Spleen (tissue), 11 donors: ENCODE measurements around the gene PIF1. TPM values are rescaled to one million over a fixed set of nuclear protein-coding genes. Genes with fewer than 3 reads are reported as not detected.

Experiments
- DNase-seq: peaks from one replicate; pipeline ENCODE4 v3.0.0-alpha.2; 2020
- H3K27ac ChIP-seq, 8 donors: fragments of 200-600 bp; sonication (generic) in 7 of 8; 1 replicate in 4 of 8; 2 replicates in 4 of 8; pipeline versions ENCODE4 v1.5.0 to v1.8.0; 2016 to 2021; ENCODE audit warnings: inconsistent platforms in 4 of 8, mild to moderate bottlenecking in 4 of 8, moderate library complexity in 1 of 8
- H3K27me3 ChIP-seq, 7 donors: fragments of 200-600 bp; sonication (generic) in 6 of 7; replicated peaks in 1 of 7; 1 replicate in 4 of 7; 2 replicates in 3 of 7; pipeline versions ENCODE4 v1.5.0 to v1.8.0; 2016 to 2021; ENCODE audit warnings: inconsistent platforms in 3 of 7, mild to moderate bottlenecking in 1 of 7
- H3K36me3 ChIP-seq, 6 donors: fragments of 200-600 bp; sonication (generic) in 5 of 6; 1 replicate in 4 of 6; 2 replicates in 2 of 6; pipeline versions ENCODE4 v1.5.0 to v1.8.0; 2016 to 2021; ENCODE audit warnings: inconsistent platforms in 2 of 6
- H3K4me1 ChIP-seq, 6 donors: fragments of 200-600 bp; sonication (generic) in 5 of 6; 1 replicate in 3 of 6; 2 replicates in 3 of 6; pipeline versions ENCODE4 v1.5.0 to v1.8.0; 2016 to 2021; ENCODE audit warnings: inconsistent platforms in 3 of 6
- H3K4me3 ChIP-seq, 8 donors: fragments of 200-600 bp; sonication (generic) in 7 of 8; 1 replicate in 4 of 8; 2 replicates in 4 of 8; pipeline versions ENCODE4 v1.5.0 to v1.8.0; 2016 to 2021; ENCODE audit warnings: inconsistent platforms in 4 of 8, mild to moderate bottlenecking in 4 of 8, moderate library complexity in 2 of 8
- H3K9me3 ChIP-seq, 8 donors: fragments of 200-600 bp; sonication (generic) in 7 of 8; 1 replicate in 4 of 8; 2 replicates in 4 of 8; pipeline versions ENCODE4 v1.5.0 to v1.8.0; 2016 to 2021; ENCODE audit warnings: inconsistent platforms in 4 of 8
- POLR2A ChIP-seq, 3 donors: fragments of 450-650 bp; IDR thresholded peaks; one replicate each; pipeline ENCODE4 v1.5.1; 2017; ENCODE audit warnings: antibody characterized with exemption in 3 of 3, mild to moderate bottlenecking in 1 of 3
- POLR2AphosphoS5 ChIP-seq, 3 donors: sonication (generic); formaldehyde crosslinking; IDR thresholded peaks; one replicate each; pipeline ENCODE4 v1.5.1; 2017; ENCODE audit warnings: antibody characterized with exemption in 3 of 3
- WGBS, 5 donors: extraction: QIAGEN DNeasy Blood & Tissue Kit in 3 of 5; methylation state at CpG; one replicate each; pipeline versions ENCODE4 v1.1.5 to v1.1.7; 2013 to 2018; 5-methylcytosine and 5-hydroxymethylcytosine counted together
- intact Hi-C: fragments of 100-400 bp; cut with DNase I; formaldehyde crosslinking; loops from one replicate; pipeline ENCODE4 v1.15.0; 2023; ENCODE audit warnings: low total_unique reads
- polyA plus RNA-seq, 3 donors: library from polyadenylated mRNA; stranded (reverse); fragments of 200-250 nt; gene quantifications; one replicate each; pipeline ENCODE4 v1.2.1, GENCODE V29; 2013
- total RNA-seq, 7 donors: library from RNA; depleted of rRNA in 3 of 7; stranded (reverse); fragments of >200 nt in 3 of 7; fragmentation: NEBNext Ultra II Directional in 4 of 7; extraction: Animal tissue kit (Norgen Biotek cat#: 25700) in 4 of 7; gene quantifications; one replicate each; pipeline versions ENCODE4 v1.1.0 to v1.2.1, GENCODE V29; 2016 to 2021
- TF ChIP-seq, protein P1 (sequence below), 11 experiments: fragments of 200-600 bp in 7 of 11; fragments of 450-650 bp in 4 of 11; sonication (generic) in 4 of 11; IDR thresholded peaks in 8 of 11; conservative IDR thresholded peaks in 3 of 11; 1 replicate in 7 of 11; 2 replicates in 4 of 11; pipeline versions ENCODE4 v1.4.0 to v1.8.0; 2016 to 2021; ENCODE audit warnings: antibody characterized with exemption in 11 of 11, inconsistent platforms in 4 of 11, mild to moderate bottlenecking in 1 of 11
- donor health status: healthy with polysubstance abuse.
- donor health status: DM: no; HTN: no; CAD: no; lungs with moderate emphysema.
- donor health status: DM: no; HTN: no; CAD: no.
- donor health status: Bipolar disorder and iron deficiency.
- donor health status: healthy.
- donor health status: DM: no; HTN: no; CAD: no.
- donor health status: DM: yes; HTN: yes; CAD: no.

PIF1 gene
- total and polyA plus RNA-seq, 10 donors, result 3.8 to 10.3 (median 6.8) TPM

DNA sequence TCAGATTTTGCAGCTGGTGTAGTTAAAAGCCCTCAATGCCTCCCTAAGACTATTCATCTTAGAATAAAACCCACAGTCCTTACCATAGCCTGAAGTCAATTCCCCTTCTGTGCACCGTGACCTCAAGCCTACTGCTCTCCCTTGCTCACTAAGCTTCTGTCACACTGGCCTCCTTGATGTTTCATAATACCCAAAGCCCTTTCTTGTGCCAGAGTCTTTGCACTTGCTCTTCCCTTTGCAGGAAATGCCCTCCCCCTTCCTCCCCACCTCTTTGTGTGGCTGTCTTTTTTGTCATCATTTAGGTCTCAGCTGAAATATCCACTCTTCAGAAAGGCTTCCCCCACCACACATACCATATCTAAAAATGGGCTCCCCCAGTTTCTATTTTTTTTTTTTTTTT, 12.1 kb upstream of the PIF1 start:
- TF ChIP-seq, protein P1, sequence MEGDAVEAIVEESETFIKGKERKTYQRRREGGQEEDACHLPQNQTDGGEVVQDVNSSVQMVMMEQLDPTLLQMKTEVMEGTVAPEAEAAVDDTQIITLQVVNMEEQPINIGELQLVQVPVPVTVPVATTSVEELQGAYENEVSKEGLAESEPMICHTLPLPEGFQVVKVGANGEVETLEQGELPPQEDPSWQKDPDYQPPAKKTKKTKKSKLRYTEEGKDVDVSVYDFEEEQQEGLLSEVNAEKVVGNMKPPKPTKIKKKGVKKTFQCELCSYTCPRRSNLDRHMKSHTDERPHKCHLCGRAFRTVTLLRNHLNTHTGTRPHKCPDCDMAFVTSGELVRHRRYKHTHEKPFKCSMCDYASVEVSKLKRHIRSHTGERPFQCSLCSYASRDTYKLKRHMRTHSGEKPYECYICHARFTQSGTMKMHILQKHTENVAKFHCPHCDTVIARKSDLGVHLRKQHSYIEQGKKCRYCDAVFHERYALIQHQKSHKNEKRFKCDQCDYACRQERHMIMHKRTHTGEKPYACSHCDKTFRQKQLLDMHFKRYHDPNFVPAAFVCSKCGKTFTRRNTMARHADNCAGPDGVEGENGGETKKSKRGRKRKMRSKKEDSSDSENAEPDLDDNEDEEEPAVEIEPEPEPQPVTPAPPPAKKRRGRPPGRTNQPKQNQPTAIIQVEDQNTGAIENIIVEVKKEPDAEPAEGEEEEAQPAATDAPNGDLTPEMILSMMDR (IDR thresholded peaks at IDR 0.05 in 8 of 11, conservative IDR thresholded peaks at IDR 0.05 in 3 of 11), result no peak
- TF ChIP-seq POLR2AphosphoS5 (IDR thresholded peaks at IDR 0.05), result peak in 1 of 3 donors; percentile 78
- TF ChIP-seq POLR2A (IDR thresholded peaks at IDR 0.05), result no peak
- intact Hi-C loops, result no loop called here
- Histone ChIP-seq H3K9me3 (no peaks in the 10 kb centered on the region), H3K4me3 (no peak overlapping the region), H3K36me3 (no peaks in the 10 kb centered on the region), H3K27me3 (no peaks in the 10 kb centered on the region), H3K4me1 (peaks cover 15 to 65% (median 47%) of the 10 kb centered on the region in 6 donors), H3K27ac (peak overlapping the region; percentile 42 to 99 (median 83))
- 22 to 58% (median 33%) methylated on average over 1 of the region's 1 CpG for WGBS, 5 donors
- no peak for DNase-seq

DNA sequence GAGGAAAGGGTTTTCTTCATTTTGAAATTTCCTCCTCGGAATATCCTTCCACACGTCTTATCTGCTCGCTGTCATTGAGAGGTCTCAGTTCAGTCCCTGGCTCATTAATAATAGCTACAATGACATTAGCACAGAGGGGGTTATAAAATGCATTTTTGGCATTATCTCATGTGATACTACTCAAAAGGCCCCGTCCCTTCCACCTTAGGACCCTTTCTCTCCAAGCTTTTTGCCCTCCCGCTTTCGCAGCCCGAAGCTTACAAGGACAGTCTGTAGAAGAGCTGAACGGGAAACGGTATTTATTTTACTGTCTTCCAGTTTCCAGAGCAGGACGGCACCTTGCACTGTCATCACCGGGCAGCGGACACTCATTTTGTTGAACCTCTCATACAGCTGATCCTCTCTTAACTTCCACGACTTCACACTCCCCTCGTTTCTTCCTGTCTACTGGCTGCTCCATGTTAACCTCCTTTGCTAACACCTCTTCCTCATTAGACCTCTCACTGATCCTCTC, 10.6 kb upstream of the PIF1 start:
- Histone ChIP-seq H3K4me1 (peaks cover 14 to 61% (median 43%) of the 10 kb centered on the region in 6 donors), H3K4me3 (peak overlapping the region in 2 of 8 donors; percentile 0 to 49)
- WGBS, 5 donors, result 41 to 58% (median 45%) methylated on average over 14 of the region's 14 CpGs

DNA sequence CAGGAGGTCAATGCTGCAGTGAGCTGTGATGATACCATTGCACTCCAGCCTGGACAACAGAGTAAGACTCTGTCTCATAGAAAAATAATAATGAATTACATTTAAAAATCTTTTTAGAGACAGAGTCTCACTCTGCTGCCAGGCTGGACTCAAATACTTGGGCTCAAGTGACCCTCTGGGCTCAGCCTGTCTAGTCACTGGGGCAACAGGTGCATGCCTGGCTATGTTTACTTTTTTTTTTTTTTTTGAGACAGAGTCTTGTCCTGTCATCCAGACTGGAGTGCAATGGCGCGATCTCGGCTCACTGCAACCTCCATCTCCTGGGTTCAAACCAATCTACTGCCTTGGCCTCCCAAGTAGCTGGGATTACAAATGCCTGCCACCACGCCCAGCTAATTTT, 8.2 kb upstream of the PIF1 start:
- TF ChIP-seq POLR2A (IDR thresholded peaks at IDR 0.05) (no peak), POLR2AphosphoS5 (IDR thresholded peaks at IDR 0.05) (no peak)
- TF ChIP-seq, protein P1 (IDR thresholded peaks at IDR 0.05 in 8 of 11, conservative IDR thresholded peaks at IDR 0.05 in 3 of 11), result no peak
- Histone ChIP-seq H3K36me3 (no peaks in the 10 kb centered on the region), H3K27ac (no peak overlapping the region), H3K4me3 (no peak overlapping the region), H3K9me3 (no peaks in the 10 kb centered on the region), H3K4me1 (peaks cover 8 to 37% (median 33%) of the 10 kb centered on the region in 6 donors), H3K27me3 (no peaks in the 10 kb centered on the region)
- WGBS, 5 donors, result 95 to 100% (median 98%) methylated on average over 4 of the region's 4 CpGs
- intact Hi-C loops, result no loop called here
- DNase-seq, result no peak

More for the DNA sequence above, 10.6 kb upstream of the PIF1 start:
- TF ChIP-seq POLR2AphosphoS5 (IDR thresholded peaks at IDR 0.05) (no peak), POLR2A (IDR thresholded peaks at IDR 0.05) (no peak)
- TF ChIP-seq, protein P1 (IDR thresholded peaks at IDR 0.05 in 8 of 11, conservative IDR thresholded peaks at IDR 0.05 in 3 of 11), result peak in 4 of 11 experiments; percentile 26 to 59 (median 42)
- Histone ChIP-seq H3K27me3 (no peaks in the 10 kb centered on the region), H3K36me3 (no peaks in the 10 kb centered on the region), H3K27ac (peak overlapping the region; percentile 44 to 99 (median 83)), H3K9me3 (no peaks in the 10 kb centered on the region)
- no peak for DNase-seq
- intact Hi-C loops, result no loop called here

DNA sequence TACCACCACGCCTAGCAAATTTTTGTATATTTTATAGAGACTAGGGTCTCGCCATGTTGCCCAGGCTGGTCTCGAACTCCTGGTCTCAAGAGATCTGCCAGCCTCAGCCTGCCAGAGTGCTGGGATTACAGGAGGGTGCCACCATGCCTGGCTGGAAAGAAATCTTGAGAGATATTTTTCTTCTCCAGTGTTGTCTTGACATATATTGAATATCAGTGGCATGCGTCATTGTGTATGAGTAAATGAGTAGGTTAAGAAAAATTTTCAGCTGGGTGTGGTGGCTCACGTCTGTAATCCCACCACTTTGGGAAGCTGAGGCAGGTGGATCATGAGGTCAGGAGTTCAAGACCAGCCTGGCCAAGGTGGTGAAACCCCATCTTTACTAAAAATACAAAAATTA, 3.5 kb upstream of the PIF1 start:
- WGBS, 5 donors, result 88 to 95% (median 91%) methylated on average over 5 of the region's 5 CpGs

More for the DNA sequence above, 3.5 kb upstream of the PIF1 start:
- H3K27ac ChIP-seq, result no peak overlapping the region
- no peaks in the 10 kb centered on the region for H3K36me3 ChIP-seq
- H3K4me3 ChIP-seq, result no peak overlapping the region
- intact Hi-C loops, result no loop called here
- H3K9me3 ChIP-seq, result no peaks in the 10 kb centered on the region
- TF ChIP-seq, protein P1 (IDR thresholded peaks at IDR 0.05 in 8 of 11, conservative IDR thresholded peaks at IDR 0.05 in 3 of 11), result no peak
- TF ChIP-seq POLR2A (IDR thresholded peaks at IDR 0.05), result no peak
- TF ChIP-seq POLR2AphosphoS5 (IDR thresholded peaks at IDR 0.05), result no peak
- peaks cover 11 to 24% (median 21%) of the 10 kb centered on the region in 6 donors for H3K4me1 ChIP-seq
- H3K27me3 ChIP-seq, result peaks cover 0 to 6% (median 1%) of the 10 kb centered on the region in 7 donors
- no peak for DNase-seq
